Hepatocyte (in vitro differentiated cells): ENCODE data around the gene ADGRE1. TPM values are rescaled to one million over a fixed set of nuclear protein-coding genes. Genes with fewer than 3 reads are reported as not detected.

Experiments used
- DNase-seq: peaks from one replicate; pipeline ENCODE4 v3.0.0-alpha.2; 2016; ENCODE audit warnings: low spot score
- H2AFZ ChIP-seq: fragments of 200-600 bp; sonication (generic); 2 replicates; pipeline ENCODE4 v1.6.0; 2016; ENCODE audit warnings: antibody characterized with exemption, mild to moderate bottlenecking
- H3K27ac ChIP-seq: fragments of 200-600 bp; sonication (generic); 2 replicates; pipeline ENCODE4 v1.5.1; 2016; ENCODE audit warnings: mild to moderate bottlenecking
- H3K27me3 ChIP-seq: fragments of 200-600 bp; sonication (generic); 2 replicates; pipeline ENCODE4 v1.6.1; 2016
- H3K36me3 ChIP-seq: fragments of 200-600 bp; sonication (generic); replicated peaks from 2 replicates; pipeline ENCODE4 v1.5.1; 2016; ENCODE audit warnings: low read depth; ENCODE audit not compliant: insufficient read depth
- H3K4me1 ChIP-seq: fragments of 200-600 bp; sonication (generic); 2 replicates; pipeline ENCODE4 v1.5.1; 2016; ENCODE audit warnings: mild to moderate bottlenecking, moderate library complexity; ENCODE audit not compliant: insufficient read depth
- H3K4me2 ChIP-seq: fragments of 200-600 bp; sonication (generic); 2 replicates; pipeline ENCODE4 v1.6.0; 2016
- H3K4me3 ChIP-seq: fragments of 200-600 bp; sonication (generic); 2 replicates; pipeline ENCODE4 v1.5.1; 2016; ENCODE audit warnings: mild to moderate bottlenecking
- H3K79me2 ChIP-seq: fragments of 200-600 bp; sonication (generic); 2 replicates; pipeline ENCODE4 v1.6.0; 2017; ENCODE audit warnings: mild to moderate bottlenecking
- H3K9me2 ChIP-seq: fragments of 200-600 bp; sonication (generic); replicated peaks from 2 replicates; pipeline ENCODE4 v1.6.0; 2017; ENCODE audit warnings: mild to moderate bottlenecking; ENCODE audit not compliant: insufficient read depth
- H3K9me3 ChIP-seq: fragments of 200-600 bp; sonication (generic); 2 replicates; pipeline ENCODE4 v1.5.1; 2016; ENCODE audit warnings: low read depth, mild to moderate bottlenecking
- H4K20me1 ChIP-seq: fragments of 200-600 bp; sonication (generic); 2 replicates; pipeline ENCODE4 v1.6.0; 2016; ENCODE audit warnings: mild to moderate bottlenecking; ENCODE audit not compliant: insufficient read depth, poor library complexity, severe bottlenecking
- CTCF ChIP-seq: fragments of 200-600 bp; sonication (generic); IDR thresholded peaks from 2 replicates; pipeline ENCODE4 v1.5.1; 2016; ENCODE audit warnings: antibody characterized with exemption, mild to moderate bottlenecking; ENCODE audit not compliant: poor library complexity
- EZH2 ChIP-seq: fragments of 200-600 bp; sonication (generic); IDR thresholded peaks from 2 replicates; pipeline ENCODE4 v1.6.1; 2016; ENCODE audit warnings: antibody characterized with exemption, mild to moderate bottlenecking, borderline replicate concordance
- EZH2phosphoT487 ChIP-seq: fragments of 200-600 bp; sonication (generic); IDR thresholded peaks from one replicate; pipeline ENCODE4 v1.6.1; 2018; ENCODE audit warnings: antibody characterized with exemption, mild to moderate bottlenecking, low read depth, moderate library complexity; ENCODE audit not compliant: unreplicated experiment, severe bottlenecking
- WGBS: methylation state at CpG from one replicate; pipeline ENCODE4 v1.1.6; 2016; ENCODE audit warnings: low lambda C conversion rate; ENCODE audit errors: missing lambda C conversion rate; 5-methylcytosine and 5-hydroxymethylcytosine counted together
- polyA plus RNA-seq: library from polyadenylated mRNA; unstranded; fragments of >200 nt; fragmentation: Nextera tagmentation; extraction: Ambion mirVana; gene quantifications from 2 replicates; pipeline ENCODE4 v1.2.1, GENCODE V29; 2016
- total RNA-seq: library from RNA; depleted of rRNA; stranded (reverse); fragments of >200 nt; gene quantifications from 2 replicates; pipeline ENCODE4 v1.2.3, GENCODE V29; 2014

The ADGRE1 gene
- total and polyA plus RNA-seq, 2 experiments from 2014 or later: not detected

DNA sequence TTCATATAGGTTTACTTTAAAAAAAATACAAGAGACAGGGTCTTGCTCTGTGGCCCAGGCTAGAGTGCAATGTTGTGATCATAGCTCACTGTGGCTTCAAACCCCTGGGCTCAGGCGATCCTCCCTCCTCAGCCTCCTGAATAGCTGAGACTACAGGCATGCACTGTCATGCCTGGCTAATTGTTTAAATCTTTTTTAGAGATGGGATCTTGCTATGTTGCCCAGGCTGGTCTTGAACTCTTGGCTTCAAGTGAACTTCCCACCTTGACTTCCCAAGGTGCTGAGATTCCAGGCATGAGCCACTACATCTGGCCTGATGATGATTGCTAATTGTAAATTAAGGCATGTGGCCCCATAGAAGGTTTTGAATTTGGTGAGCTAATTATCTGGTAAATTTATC, 35.4 kb upstream of the ADGRE1 start:
- H3K9me3 ChIP-seq: no peaks in the 10 kb centered on the region
- H3K4me2 ChIP-seq: no peak overlapping the region
- H3K27me3 ChIP-seq: no peaks in the 10 kb centered on the region
- no peak overlapping the region for H3K4me3 ChIP-seq
- no peak for DNase-seq
- H3K79me2 ChIP-seq: no peaks in the 10 kb centered on the region
- H4K20me1 ChIP-seq: no peaks in the 10 kb centered on the region
- TF ChIP-seq EZH2 (no peak), EZH2phosphoT487 (no peak), CTCF (no peak)
- H3K9me2 ChIP-seq: no peaks in the 10 kb centered on the region
- no peaks in the 10 kb centered on the region for H3K4me1 ChIP-seq
- no peak overlapping the region for H2AFZ ChIP-seq
- no peak overlapping the region for H3K27ac ChIP-seq
- no peaks in the 10 kb centered on the region for H3K36me3 ChIP-seq
- 88% methylated on average over 1 of the region's 1 CpG for WGBS

GRCh38 chr19:6853868-6854267, 33.5 kb upstream of the ADGRE1 start:
- no peak overlapping the region for H3K4me2 ChIP-seq
- no peaks in the 10 kb centered on the region for H4K20me1 ChIP-seq
- no peaks in the 10 kb centered on the region for H3K36me3 ChIP-seq
- no peak overlapping the region for H2AFZ ChIP-seq
- TF ChIP-seq EZH2phosphoT487 (no peak), EZH2 (no peak), CTCF (no peak)
- H3K9me2 ChIP-seq: no peaks in the 10 kb centered on the region
- H3K27ac ChIP-seq: no peak overlapping the region
- no peaks in the 10 kb centered on the region for H3K9me3 ChIP-seq
- no peaks in the 10 kb centered on the region for H3K4me1 ChIP-seq
- H3K79me2 ChIP-seq: no peaks in the 10 kb centered on the region
- 94% methylated on average over 11 of the region's 11 CpGs for WGBS
- H3K27me3 ChIP-seq: no peaks in the 10 kb centered on the region
- DNase-seq: no peak
- no peak overlapping the region for H3K4me3 ChIP-seq

DNA sequence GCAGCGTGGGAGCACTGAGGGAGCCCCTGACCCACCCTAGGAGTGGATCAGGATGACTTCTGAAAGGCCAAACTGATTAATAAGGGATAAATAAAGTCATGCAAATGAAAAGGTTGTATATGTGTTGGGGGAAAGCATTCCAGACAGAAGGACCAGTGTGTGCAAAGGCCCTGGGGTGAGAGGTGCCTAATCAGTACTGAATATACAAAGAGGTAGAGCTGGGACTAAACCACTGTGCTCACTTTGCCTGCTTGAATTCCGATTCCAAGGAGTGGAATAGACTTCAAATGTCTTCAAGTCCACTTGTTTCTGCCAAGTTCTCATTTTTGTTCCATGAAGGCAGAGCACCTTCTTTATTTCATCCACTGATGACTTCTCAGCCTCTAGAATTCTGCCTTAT, 32.6 kb upstream of the ADGRE1 start:
- Histone ChIP-seq H2AFZ (no peak overlapping the region), H3K4me1 (no peaks in the 10 kb centered on the region), H3K9me2 (no peaks in the 10 kb centered on the region), H3K4me3 (no peak overlapping the region), H3K27ac (no peak overlapping the region), H3K9me3 (no peaks in the 10 kb centered on the region), H3K79me2 (no peaks in the 10 kb centered on the region), H4K20me1 (no peaks in the 10 kb centered on the region), H3K36me3 (no peaks in the 10 kb centered on the region), H3K4me2 (no peak overlapping the region), H3K27me3 (no peaks in the 10 kb centered on the region)
- 68% methylated on average over 2 of the region's 2 CpGs for WGBS
- no peak for DNase-seq
- no peak for TF ChIP-seq EZH2phosphoT487
- no peak for TF ChIP-seq EZH2
- TF ChIP-seq CTCF: no peak
